Body of pancreas (tissue), 4 donors: ENCODE data around the gene ACKR3. TPM values are rescaled to one million over a fixed set of nuclear protein-coding genes. Genes with fewer than 3 reads are reported as not detected.

Source experiments
- ATAC-seq: fragments of 150-250 bp; one replicate; pipeline ENCODE4 v1.9.1; 2016
- DNase-seq, 4 donors: peaks; one replicate each; pipeline ENCODE4 v3.0.0-alpha.2; 2019
- H3K27ac ChIP-seq, 4 donors: fragments of 200-600 bp; sonication (generic); 1 replicate in 3 of 4; 2 replicates in 1 of 4; pipeline versions ENCODE4 v1.5.1 to v1.6.1; 2016 to 2019; ENCODE audit warnings: mild to moderate bottlenecking in 1 of 4, mixed read lengths in 1 of 4, moderate library complexity in 1 of 4
- H3K27me3 ChIP-seq, 2 donors: fragments of 200-600 bp; sonication (generic); one replicate each; pipeline ENCODE4 v1.6.0; 2016; ENCODE audit warnings: mild to moderate bottlenecking in 1 of 2
- H3K36me3 ChIP-seq, 2 donors: fragments of 200-600 bp; sonication (generic); replicated peaks in 1 of 2; 2 replicates each; pipeline ENCODE4 v1.5.1; 2016; ENCODE audit warnings: low read depth in 2 of 2; ENCODE audit not compliant: insufficient read depth in 1 of 2
- H3K4me1 ChIP-seq: fragments of 200-600 bp; sonication (generic); one replicate; pipeline ENCODE4 v1.6.0; 2016
- H3K4me3 ChIP-seq, 2 donors: fragments of 200-600 bp; sonication (generic); 1 replicate in 1 of 2; 2 replicates in 1 of 2; pipeline ENCODE4 v1.5.1; 2016 to 2019
- H3K9me3 ChIP-seq, 3 donors: fragments of 200-600 bp; sonication (generic); 1 replicate in 2 of 3; 2 replicates in 1 of 3; pipeline ENCODE4 v1.5.1; 2016
- CTCF ChIP-seq, 7 experiments: fragments of 450-650 bp in 4 of 7; fragments of 200-600 bp in 3 of 7; sonication (generic) in 3 of 7; IDR thresholded peaks; one replicate each; pipeline ENCODE4 v1.5.1; 2016 to 2019; ENCODE audit warnings: antibody characterized with exemption in 7 of 7
- POLR2A ChIP-seq, 3 donors: fragments of 450-650 bp; IDR thresholded peaks; one replicate each; pipeline ENCODE4 v1.6.1; 2016; ENCODE audit warnings: antibody characterized with exemption in 3 of 3, mild to moderate bottlenecking in 2 of 3
- WGBS, 2 donors: methylation state at CpG; one replicate each; pipeline ENCODE4 v1.1.5; 2017; 5-methylcytosine and 5-hydroxymethylcytosine counted together
- intact Hi-C: fragments of 100-400 bp; cut with DNase I; formaldehyde crosslinking; loops from one replicate; pipeline ENCODE4 v1.15.1; 2023
- total RNA-seq, 2 donors: library from RNA; depleted of rRNA; stranded (reverse); fragments of >200 nt; gene quantifications; one replicate each; pipeline ENCODE4 v1.1.0, GENCODE V29; 2016

ACKR3 gene
- total RNA-seq, 2 donors from 2014 or later, result 10.4 to 18.1 TPM

- DNase-seq, result no peak
- Histone ChIP-seq H3K27me3 (no peaks in the 10 kb centered on the region), H3K4me3 (no peak overlapping the region), H3K9me3 (no peaks in the 10 kb centered on the region), H3K27ac (no peak overlapping the region), H3K4me1 (peaks cover 24% of the 10 kb centered on the region), H3K36me3 (no peaks in the 10 kb centered on the region)
- no peak for ATAC-seq
- WGBS, 2 donors, result 45 to 51% methylated on average over 3 of the region's 3 CpGs
- intact Hi-C loops, result no loop called here
- TF ChIP-seq POLR2A (IDR thresholded peaks at IDR 0.05), result no peak
- no peak for TF ChIP-seq CTCF (IDR thresholded peaks at IDR 0.05)
Observed at GRCh38 chr2:236565212-236565611, 4.4 kb upstream of the ACKR3 start.

GRCh38 chr2:236565879-236566402 lies 3.7 kb upstream of the ACKR3 start:
- Histone ChIP-seq H3K36me3 (no peaks in the 10 kb centered on the region), H3K27me3 (no peaks in the 10 kb centered on the region), H3K27ac (no peak overlapping the region), H3K4me1 (peaks cover 27% of the 10 kb centered on the region), H3K4me3 (no peak overlapping the region), H3K9me3 (no peaks in the 10 kb centered on the region)
- TF ChIP-seq POLR2A (IDR thresholded peaks at IDR 0.05) (no peak), CTCF (IDR thresholded peaks at IDR 0.05) (no peak)
- no peak for DNase-seq
- no peak for ATAC-seq
- intact Hi-C loops, result no loop called here
- WGBS, 2 donors, result 91 to 92% methylated on average over 17 of the region's 17 CpGs

GRCh38 chr2:236566596-236566995 lies 3.0 kb upstream of the ACKR3 start:
- 80 to 83% methylated on average over 6 of the region's 6 CpGs for WGBS, 2 donors
- intact Hi-C loops, result no loop called here
- Histone ChIP-seq H3K4me3 (no peak overlapping the region), H3K27me3 (no peaks in the 10 kb centered on the region), H3K4me1 (peaks cover 32% of the 10 kb centered on the region), H3K9me3 (no peaks in the 10 kb centered on the region), H3K27ac (no peak overlapping the region), H3K36me3 (no peaks in the 10 kb centered on the region)
- no peak for DNase-seq
- TF ChIP-seq POLR2A (IDR thresholded peaks at IDR 0.05), result no peak
- no peak for TF ChIP-seq CTCF (IDR thresholded peaks at IDR 0.05)
- no peak for ATAC-seq

- WGBS, 2 donors, result 2 to 3% methylated on average over 45 to 49 of the region's 49 CpGs
- H3K27me3 ChIP-seq, result no peaks in the 10 kb centered on the region
- peak; percentile 47 for ATAC-seq
- peak overlapping the region; percentile 11 to 23 for H3K4me3 ChIP-seq
- intact Hi-C loops, result no loop called here
- H3K4me1 ChIP-seq, result peaks cover 49% of the 10 kb centered on the region
- TF ChIP-seq CTCF (IDR thresholded peaks at IDR 0.05), result peak in 3 of 7 experiments; percentile 8 to 29 (median 13)
- TF ChIP-seq POLR2A (IDR thresholded peaks at IDR 0.05), result peak; percentile 35 to 69 (median 66)
- H3K9me3 ChIP-seq, result no peaks in the 10 kb centered on the region
- peak; percentile 57 to 73 (median 64) for DNase-seq
- H3K27ac ChIP-seq, result peak overlapping the region; percentile 73 to 93 (median 86)
- H3K36me3 ChIP-seq, result no peaks in the 10 kb centered on the region
Observed at GRCh38 chr2:236568068-236568921, 1.3 kb upstream of the ACKR3 start.
